A673 (cell line): ENCODE data around the gene CAMKV. TPM values are rescaled to one million over a fixed set of nuclear protein-coding genes. Genes with fewer than 3 reads are reported as not detected.

Experiments used
- BruUV-seq: library from RNA; stranded (reverse); fragments of 400-500 nt; replicated peaks from 2 replicates; lab custom pipeline; 2021; lab: Mats Ljungman, UMichigan
- CTCF ChIA-PET: fragments of 300-600 bp; sonication (Branson Sonifier 250); formaldehyde crosslinking; loops from one replicate; lab custom pipeline; 2022; ENCODE audit warnings: antibody characterized with exemption; lab: Charles Lee
- POLR2A ChIA-PET: fragments of 300-600 bp; sonication (Branson Sonifier 250); formaldehyde crosslinking; loops from one replicate; lab custom pipeline; 2022; ENCODE audit warnings: antibody characterized with exemption; ENCODE audit not compliant: low non-redundant PET; lab: Charles Lee
- DNase-seq: peaks from one replicate; pipeline ENCODE4 v3.0.0-alpha.2; 2015; ENCODE audit warnings: low spot score
- H3K27ac ChIP-seq: fragments of 200-600 bp; sonication (generic); 2 replicates; pipeline ENCODE4 v1.5.1; 2016; ENCODE audit warnings: mixed run types, low read depth, mild to moderate bottlenecking, mixed read lengths, antibody characterized with exemption, low read length; ENCODE audit not compliant: poor library complexity, severe bottlenecking
- H3K27me3 ChIP-seq: fragments of 200-600 bp; sonication (generic); replicated peaks from 2 replicates; pipeline ENCODE4 v1.6.1; 2017; ENCODE audit warnings: mixed run types, low read depth, mild to moderate bottlenecking, mixed read lengths, antibody characterized with exemption, low read length; ENCODE audit not compliant: insufficient read depth, poor library complexity
- H3K36me3 ChIP-seq: fragments of 200-600 bp; sonication (generic); 2 replicates; pipeline ENCODE4 v1.6.1; 2016; ENCODE audit warnings: mixed run types, mild to moderate bottlenecking, mixed read lengths, antibody characterized with exemption, low read length; ENCODE audit not compliant: insufficient read depth, poor library complexity, severe bottlenecking
- H3K4me1 ChIP-seq: fragments of 200-600 bp; sonication (generic); 2 replicates; pipeline ENCODE4 v1.6.1; 2017; ENCODE audit warnings: mixed run types, mild to moderate bottlenecking, mixed read lengths, antibody characterized with exemption, low read length; ENCODE audit not compliant: insufficient read depth, poor library complexity, severe bottlenecking
- H3K4me3 ChIP-seq: fragments of 200-600 bp; sonication (generic); 2 replicates; pipeline ENCODE4 v1.5.1; 2016; ENCODE audit warnings: low read depth, mixed run types, mild to moderate bottlenecking, mixed read lengths, low read length; ENCODE audit not compliant: poor library complexity, severe bottlenecking
- H3K9me3 ChIP-seq: fragments of 200-600 bp; sonication (generic); 2 replicates; pipeline ENCODE4 v1.6.1; 2016; ENCODE audit warnings: mixed run types, low read depth, mild to moderate bottlenecking, mixed read lengths, antibody characterized with exemption, low read length; ENCODE audit not compliant: poor library complexity, severe bottlenecking
- EZH2 ChIP-seq: fragments of 200-600 bp; sonication (generic); IDR thresholded peaks from 2 replicates; pipeline ENCODE4 v1.6.1; 2017; ENCODE audit warnings: borderline replicate concordance, low read depth, mild to moderate bottlenecking, mixed read lengths, antibody characterized with exemption, low read length; ENCODE audit not compliant: poor library complexity, severe bottlenecking
- intact Hi-C: fragments of 100-400 bp; cut with micrococcal nuclease; formaldehyde crosslinking; loops from one replicate; pipeline ENCODE4 v1.10.0; 2022; ENCODE audit not compliant: unreplicated experiment
- total RNA-seq: library from RNA; stranded (reverse); gene quantifications from 2 replicates; pipeline ENCODE4 v1.2.3, GENCODE V29; 2021
- TF ChIP-seq, protein P1 (sequence below): fragments of 300-800, 200-600 bp; sonication (generic); conservative IDR thresholded peaks from 2 replicates; pipeline ENCODE4 v1.5.1; 2017; ENCODE audit warnings: low read depth, mild to moderate bottlenecking, antibody characterized with exemption, low read length, moderate library complexity, mixed read lengths

Gene CAMKV
- total RNA-seq, 1 experiment from 2014 or later: 5.4 TPM

DNA sequence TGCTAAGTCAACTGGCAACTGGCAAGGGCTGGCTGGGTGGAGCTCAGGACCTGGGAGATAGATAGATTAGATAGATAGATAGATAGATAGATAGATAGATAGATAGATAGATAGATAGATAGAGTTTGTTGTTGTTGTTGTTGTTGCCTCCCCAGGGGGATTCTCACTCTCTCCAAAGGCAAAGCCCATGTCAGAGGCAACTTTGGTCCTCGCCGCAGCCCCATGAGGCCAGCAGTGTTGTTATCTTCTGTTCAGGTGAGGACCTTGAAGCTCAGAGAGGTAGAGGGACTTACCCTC is 41.4 kb upstream of the CAMKV start:
- BruUV-seq: no TSS peak
- ChIA-PET POLR2A (no interaction called here), CTCF (no interaction called here)

DNA sequence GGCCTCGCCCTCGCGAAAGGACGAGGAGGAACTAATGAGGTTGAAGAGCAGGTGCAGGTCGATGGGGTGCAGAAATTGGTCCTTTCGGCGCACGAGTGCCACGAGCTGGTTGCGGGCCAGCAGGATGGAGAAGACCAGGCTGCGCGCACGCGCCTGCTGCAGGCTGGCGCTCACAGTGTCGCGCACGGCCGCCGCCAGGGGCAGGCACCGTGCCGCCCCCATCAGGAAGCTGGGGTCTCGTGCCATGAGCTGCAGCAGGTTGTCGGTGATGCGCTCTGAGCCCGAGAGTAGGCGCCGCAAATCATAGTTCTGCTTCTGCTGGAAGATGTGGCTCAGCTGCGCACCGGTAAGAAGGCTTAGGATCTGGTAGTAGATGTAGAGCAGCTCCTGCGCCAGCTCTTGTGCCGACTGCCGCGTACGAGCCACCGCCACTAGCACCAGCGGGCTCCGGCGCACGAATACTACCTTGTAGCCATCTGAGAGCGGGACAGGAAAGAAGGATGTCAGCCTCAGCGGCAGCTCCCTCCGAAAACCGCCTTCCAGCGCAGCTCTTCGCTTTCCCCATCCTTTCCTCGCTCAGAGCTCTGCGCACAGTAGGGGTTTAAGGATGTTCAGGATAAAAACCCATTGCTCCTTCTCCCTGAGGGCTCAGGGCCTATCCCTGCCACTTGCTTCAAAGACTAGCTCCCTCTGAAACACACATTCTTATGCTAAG is 40.9 kb upstream of the CAMKV start:
- H3K27me3 ChIP-seq: no peaks in the 10 kb centered on the region
- intact Hi-C loops: no loop called here
- DNase-seq: no peak
- no peak for TF ChIP-seq EZH2
- TF ChIP-seq, protein P1, sequence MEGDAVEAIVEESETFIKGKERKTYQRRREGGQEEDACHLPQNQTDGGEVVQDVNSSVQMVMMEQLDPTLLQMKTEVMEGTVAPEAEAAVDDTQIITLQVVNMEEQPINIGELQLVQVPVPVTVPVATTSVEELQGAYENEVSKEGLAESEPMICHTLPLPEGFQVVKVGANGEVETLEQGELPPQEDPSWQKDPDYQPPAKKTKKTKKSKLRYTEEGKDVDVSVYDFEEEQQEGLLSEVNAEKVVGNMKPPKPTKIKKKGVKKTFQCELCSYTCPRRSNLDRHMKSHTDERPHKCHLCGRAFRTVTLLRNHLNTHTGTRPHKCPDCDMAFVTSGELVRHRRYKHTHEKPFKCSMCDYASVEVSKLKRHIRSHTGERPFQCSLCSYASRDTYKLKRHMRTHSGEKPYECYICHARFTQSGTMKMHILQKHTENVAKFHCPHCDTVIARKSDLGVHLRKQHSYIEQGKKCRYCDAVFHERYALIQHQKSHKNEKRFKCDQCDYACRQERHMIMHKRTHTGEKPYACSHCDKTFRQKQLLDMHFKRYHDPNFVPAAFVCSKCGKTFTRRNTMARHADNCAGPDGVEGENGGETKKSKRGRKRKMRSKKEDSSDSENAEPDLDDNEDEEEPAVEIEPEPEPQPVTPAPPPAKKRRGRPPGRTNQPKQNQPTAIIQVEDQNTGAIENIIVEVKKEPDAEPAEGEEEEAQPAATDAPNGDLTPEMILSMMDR: no peak
- H3K4me3 ChIP-seq: no peak overlapping the region
- ChIA-PET POLR2A (no interaction called here), CTCF (no interaction called here)
- no peaks in the 10 kb centered on the region for H3K36me3 ChIP-seq
- no peaks in the 10 kb centered on the region for H3K9me3 ChIP-seq
- H3K4me1 ChIP-seq: no peaks in the 10 kb centered on the region
- BruUV-seq: no TSS peak
- no peak overlapping the region for H3K27ac ChIP-seq

More for the DNA sequence above, 41.4 kb upstream of the CAMKV start:
- no peak overlapping the region for H3K4me3 ChIP-seq
- no peaks in the 10 kb centered on the region for H3K27me3 ChIP-seq
- no peaks in the 10 kb centered on the region for H3K36me3 ChIP-seq
- H3K27ac ChIP-seq: no peak overlapping the region
- no peaks in the 10 kb centered on the region for H3K4me1 ChIP-seq
- DNase-seq: no peak
- H3K9me3 ChIP-seq: no peaks in the 10 kb centered on the region
- TF ChIP-seq EZH2: no peak
- TF ChIP-seq, protein P1: no peak
- intact Hi-C loops: no loop called here

DNA sequence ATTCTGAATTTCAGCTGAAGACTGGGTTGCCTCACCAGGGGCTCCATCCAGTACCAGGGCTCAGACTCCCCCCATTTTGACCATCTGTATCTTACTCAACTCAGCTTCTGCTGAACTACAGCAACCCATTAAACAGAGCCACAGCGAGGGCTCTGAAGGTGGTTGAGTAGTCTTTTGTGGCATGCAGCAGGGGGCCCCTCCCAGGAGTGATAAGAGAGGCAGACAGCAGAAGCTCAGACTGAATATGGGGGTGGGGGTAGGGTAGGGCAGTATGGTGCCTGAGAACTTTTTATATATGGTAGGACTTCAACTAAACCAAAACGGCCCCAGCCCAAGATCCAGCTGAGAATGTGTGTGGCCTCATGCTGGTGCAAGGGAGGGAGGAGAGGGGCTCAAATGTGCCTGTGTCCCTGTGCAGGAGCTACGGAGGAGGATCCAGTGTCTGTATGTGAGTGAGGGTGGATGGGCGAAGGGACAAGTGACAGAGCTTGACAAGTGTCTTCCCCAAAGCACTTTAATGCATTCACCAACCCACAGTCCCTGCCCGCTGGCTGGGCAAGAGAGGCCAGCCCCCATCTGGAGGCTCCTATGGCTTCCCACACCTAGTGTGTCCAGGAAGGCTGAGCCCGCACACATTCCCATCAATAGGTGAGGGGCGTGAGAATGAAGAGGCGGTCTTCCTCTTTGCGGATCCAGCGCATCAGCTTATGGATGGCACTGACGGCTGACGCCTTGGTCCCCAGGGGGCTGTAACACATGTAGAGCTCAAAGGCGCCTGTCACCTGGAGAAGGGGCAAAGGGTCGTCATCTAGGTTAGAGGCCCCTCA is 38.9 kb upstream of the CAMKV start:
- H3K36me3 ChIP-seq: no peaks in the 10 kb centered on the region
- H3K4me1 ChIP-seq: no peaks in the 10 kb centered on the region
- no peaks in the 10 kb centered on the region for H3K27me3 ChIP-seq
- no peak overlapping the region for H3K4me3 ChIP-seq
- intact Hi-C loops: loop anchor here (5.0 to 10.0 kb wide), 3 partner anchors 64 to 206 kb away; partner anchors contain the start of gene AMIGO3
- no peak for DNase-seq
- ChIA-PET CTCF (no interaction called here), POLR2A (no interaction called here)
- no peaks in the 10 kb centered on the region for H3K9me3 ChIP-seq
- TF ChIP-seq EZH2: no peak
- TF ChIP-seq, protein P1: no peak
- BruUV-seq: no TSS peak
- no peak overlapping the region for H3K27ac ChIP-seq
